Caki2 (cell line): ENCODE measurements around the gene ARFGAP1. TPM values are rescaled to one million over a fixed set of nuclear protein-coding genes. Genes with fewer than 3 reads are reported as not detected.

ENCODE experiments used
- DNase-seq: peaks from one replicate; pipeline ENCODE4 v3.0.0-alpha.2; 2015; ENCODE audit warnings: low read depth
- in situ Hi-C: cut with HindIII; loops from 2 replicates; pipeline ENCODE4 v1.10.0; 2016; ENCODE audit warnings: low sequenced_read_pairs, low pct_unique_long_range_greater_than_20kb, mixed read lengths
- total RNA-seq: library from RNA; depleted of rRNA; stranded (reverse); fragments of >200 nt; shearing (Covaris generic); gene quantifications from 2 replicates; pipeline ENCODE4 v1.2.3, GENCODE V29; 2014; ENCODE audit warnings: low replicate concordance

Gene ARFGAP1
- total RNA-seq, 1 experiment from 2014 or later, result 139 TPM

GRCh38 chr20:63254606-63255384, 17.8 kb upstream of the ARFGAP1 start:
- in situ Hi-C loops, result no loop called here

DNA sequence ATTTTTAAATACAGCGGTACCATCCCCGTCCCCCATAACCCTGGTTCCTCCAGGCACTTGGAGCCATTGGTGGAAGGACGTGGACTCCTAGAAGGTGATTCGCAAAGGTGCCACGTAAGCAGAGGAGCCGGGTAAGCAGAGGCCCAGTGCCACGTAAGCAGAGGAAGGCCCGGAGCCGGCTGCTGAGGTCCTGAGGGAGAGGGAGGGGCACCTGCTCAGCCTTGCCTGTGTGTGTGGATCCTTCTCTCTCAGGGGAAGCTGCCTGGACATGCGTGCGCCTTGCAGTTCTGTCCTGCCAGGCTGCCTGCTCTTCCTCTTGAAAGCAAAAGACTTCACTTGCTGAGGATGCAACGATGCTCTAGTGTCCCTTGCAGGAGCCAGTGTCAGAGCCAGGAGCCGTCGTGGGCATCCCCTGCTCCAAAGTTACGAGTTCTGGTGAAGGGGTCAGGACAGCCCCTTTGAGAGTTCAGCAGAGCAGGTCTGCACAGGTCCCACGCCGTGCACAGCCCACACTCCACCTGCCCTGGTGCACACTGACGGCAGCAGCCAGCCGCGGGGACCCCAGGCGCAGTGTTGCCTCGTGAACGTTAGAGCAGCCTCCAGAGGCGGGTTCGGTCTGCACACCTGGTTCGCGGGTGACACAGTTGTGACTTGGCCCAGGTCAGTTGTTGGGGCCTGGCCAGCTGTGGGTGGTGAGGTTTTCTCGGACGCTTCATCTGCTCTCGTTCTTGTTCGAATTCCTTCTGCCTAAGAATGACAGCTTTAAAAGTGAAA, 16.5 kb upstream of the ARFGAP1 start:
- no peak for DNase-seq
- in situ Hi-C loops, result no loop called here

More at GRCh38 chr20:63254606-63255384, 17.8 kb upstream of the ARFGAP1 start:
- DNase-seq, result no peak

- no peak for DNase-seq
- in situ Hi-C loops, result no loop called here
Observed at GRCh38 chr20:63256954-63257353, 15.7 kb upstream of the ARFGAP1 start.

DNA sequence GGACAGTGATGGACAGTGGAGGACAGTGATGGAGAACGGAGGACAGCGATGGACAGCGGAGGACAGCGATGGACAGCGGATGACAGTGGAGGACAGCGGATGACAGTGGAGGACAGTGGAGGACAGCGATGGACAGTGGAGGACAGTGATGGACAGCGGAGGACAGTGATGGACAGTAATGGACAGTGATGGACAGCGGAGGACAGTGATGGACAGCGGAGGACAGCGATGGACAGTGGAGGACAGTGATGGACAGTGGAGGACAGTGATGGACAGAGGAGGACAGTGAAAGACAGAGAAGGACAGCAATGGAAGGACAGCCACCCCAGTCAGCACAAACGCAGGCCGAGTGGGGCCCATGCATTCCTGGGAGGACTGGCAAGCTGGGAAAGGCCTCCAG, 15.0 kb upstream of the ARFGAP1 start:
- DNase-seq, result no peak
- in situ Hi-C loops, result no loop called here

GRCh38 chr20:63258781-63259180, 13.8 kb upstream of the ARFGAP1 start:
- DNase-seq, result no peak
- in situ Hi-C loops, result no loop called here

GRCh38 chr20:63259734-63260460, 12.7 kb upstream of the ARFGAP1 start:
- no peak for DNase-seq
- in situ Hi-C loops, result no loop called here

GRCh38 chr20:63260521-63260920, 12.1 kb upstream of the ARFGAP1 start:
- DNase-seq, result no peak
- in situ Hi-C loops, result no loop called here

GRCh38 chr20:63261060-63261794, 11.4 kb upstream of the ARFGAP1 start:
- in situ Hi-C loops, result no loop called here
- no peak for DNase-seq

DNA sequence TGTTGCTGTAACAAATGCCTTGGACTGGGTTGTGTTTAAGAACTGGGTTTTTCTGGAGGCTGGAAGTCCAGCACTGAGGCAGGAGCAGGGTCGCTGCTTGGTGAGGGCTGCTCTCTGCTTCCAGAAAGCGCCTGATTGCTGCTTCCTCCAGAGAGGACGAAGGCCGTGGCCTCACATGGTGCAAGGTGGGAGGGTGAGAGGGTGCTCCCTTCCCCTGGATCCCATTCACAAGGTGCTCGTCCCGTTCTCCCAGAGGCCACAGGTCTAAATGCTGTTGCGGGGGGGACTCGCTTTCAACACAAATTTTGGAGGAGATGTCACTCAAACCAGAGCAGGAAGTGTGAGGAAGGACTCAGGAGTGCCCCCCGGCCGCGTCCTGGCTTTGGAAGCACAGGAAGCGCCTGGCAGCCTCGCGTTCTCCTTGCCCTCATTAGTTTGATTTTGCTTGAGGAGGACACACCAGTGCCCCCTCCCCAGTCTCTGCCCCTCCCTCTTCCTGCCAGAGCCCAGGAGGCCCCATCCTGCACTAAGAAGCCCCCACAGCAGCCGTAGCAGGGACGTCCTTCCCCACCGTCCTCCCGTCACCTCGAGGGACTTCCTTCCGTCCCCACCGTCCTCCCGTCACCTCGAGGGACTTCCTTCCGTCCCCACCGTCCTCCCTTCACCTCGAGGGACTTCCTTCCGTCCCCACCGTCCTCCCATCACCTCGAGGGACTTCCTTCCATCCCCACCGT, 10.7 kb upstream of the ARFGAP1 start:
- DNase-seq, result no peak
- in situ Hi-C loops, result no loop called here

- DNase-seq, result no peak
- in situ Hi-C loops, result no loop called here
Observed at GRCh38 chr20:63262836-63263235, 9.8 kb upstream of the ARFGAP1 start.

GRCh38 chr20:63264000-63264399, 8.6 kb upstream of the ARFGAP1 start:
- no peak for DNase-seq
- in situ Hi-C loops, result no loop called here

- no peak for DNase-seq
- in situ Hi-C loops, result no loop called here
Observed at GRCh38 chr20:63264519-63264918, 8.1 kb upstream of the ARFGAP1 start.

DNA sequence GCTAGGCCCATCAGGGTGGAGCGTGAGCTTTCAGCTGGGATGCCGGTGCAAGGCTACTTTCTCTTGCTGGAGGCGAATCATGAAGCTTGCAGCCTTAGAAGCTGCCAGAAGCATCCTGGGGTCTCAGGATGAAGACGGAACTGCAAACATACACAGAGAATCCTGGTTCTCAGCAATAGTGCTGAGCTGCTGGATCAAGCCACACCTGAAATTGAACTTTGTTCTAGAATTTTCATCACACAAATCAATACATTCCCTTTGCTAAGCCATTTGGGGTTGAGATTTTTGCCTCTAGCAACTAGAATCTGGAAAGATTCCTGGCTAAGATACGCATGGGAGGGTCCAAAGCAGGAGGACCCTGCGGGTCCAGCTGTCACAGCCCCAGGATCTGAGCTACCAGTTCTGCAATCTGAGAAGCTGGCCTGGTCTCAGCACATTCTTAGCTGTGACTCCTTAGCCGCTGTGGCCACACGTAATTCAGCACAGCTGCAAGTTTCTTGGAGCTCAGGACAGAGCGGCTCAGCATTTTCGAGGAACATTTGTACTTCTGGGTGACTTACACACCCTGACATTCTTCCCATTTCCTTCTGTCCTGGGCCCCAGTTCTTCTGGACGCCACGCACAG, 6.6 kb upstream of the ARFGAP1 start:
- in situ Hi-C loops, result no loop called here
- DNase-seq, result no peak

DNA sequence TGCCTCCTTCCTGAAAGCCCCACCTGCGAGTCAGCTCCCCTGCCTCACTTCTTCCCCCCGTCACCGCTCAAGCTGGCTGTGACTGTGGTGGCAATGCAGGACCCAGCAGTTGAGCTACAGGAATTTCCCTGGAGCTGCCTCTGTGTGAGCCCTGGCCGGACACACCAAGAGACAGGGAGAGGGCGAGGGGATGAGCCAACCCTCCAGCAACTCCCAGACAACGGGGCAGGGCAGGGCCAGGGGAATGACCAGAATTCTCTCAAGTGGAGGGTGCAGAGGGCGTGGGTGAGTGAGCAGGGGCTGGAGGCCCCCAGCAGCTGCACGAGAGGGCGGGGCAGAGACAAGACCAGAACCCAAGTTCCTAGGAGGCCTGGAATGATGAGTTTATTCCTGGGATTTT, 4.9 kb upstream of the ARFGAP1 start:
- no peak for DNase-seq
- in situ Hi-C loops, result no loop called here

DNA sequence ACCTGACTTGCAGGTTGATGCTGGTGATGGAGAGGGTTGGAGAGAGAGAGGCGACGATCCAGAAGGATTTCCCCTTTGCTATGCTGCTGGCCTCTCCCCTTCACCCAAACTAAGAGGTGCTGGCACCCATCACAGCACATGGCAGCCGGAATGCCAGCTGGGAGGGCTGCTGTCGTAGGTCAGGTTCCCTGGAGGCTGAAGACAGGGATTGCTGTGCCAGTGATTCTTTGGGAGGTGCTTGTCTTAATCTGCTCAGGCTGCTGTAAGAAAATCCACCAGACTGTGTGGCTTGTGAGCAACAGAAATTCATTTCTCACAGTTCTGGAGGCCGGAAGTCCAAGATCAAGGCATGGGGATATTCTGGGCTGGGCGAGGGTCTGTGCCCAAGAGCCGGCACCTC, 4.4 kb upstream of the ARFGAP1 start:
- no peak for DNase-seq
- in situ Hi-C loops, result no loop called here

DNA sequence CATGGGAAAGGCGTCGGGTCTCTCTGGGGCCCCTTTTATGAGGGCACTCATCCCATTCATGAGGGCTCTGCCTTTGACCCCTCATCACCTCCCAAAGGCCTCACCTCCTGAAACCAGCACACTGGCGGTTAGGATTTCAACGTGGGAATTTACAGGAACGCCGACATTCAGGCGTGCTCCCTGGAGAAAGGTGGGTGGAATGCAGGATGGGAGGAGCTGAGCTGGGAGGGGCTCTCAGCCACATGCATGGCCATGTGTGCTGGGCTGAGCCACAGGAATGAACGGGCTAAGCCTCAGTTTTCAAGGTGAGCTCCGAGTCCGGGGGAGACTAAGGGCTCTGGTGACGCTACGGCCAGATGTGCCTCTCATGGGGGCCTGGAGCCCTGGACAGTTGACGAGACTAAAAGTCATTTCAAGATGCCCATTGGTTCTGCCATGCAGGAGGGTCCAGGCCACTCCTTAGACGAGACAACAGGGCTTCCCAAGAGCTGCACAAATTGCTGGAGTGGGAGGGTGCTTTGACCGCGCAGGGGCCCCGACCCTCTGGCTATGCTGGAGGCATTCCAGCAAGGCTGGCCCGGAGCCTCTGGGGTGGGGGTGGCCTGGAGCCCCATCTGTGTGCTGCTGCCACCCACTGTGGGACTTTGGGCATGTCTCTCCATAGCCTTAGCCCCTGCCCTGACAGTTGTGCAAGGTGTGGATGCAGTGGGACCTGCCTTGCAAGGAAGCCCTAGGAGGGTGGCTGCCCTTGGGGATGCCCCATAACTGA, 3.8 kb upstream of the ARFGAP1 start:
- in situ Hi-C loops, result no loop called here
- DNase-seq, result no peak

DNA sequence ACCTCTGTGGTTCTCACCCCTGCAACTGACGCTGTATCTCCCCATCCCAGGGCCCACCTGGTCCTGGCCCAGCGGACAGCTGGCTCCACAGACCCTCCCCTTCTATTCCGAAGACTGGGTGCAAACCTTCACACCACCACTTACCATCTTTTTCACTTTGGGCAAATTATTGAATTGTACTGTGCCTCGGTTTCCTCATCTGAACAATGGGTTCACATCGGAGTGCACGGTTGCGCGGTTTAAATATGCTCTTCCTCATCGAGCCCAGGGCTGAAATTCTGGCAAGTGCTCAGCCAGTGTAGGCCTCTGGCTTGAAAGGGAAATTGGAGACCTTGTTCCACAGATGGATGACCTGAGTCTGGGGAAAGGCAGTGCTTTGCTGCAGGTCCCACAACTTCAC, 2.9 kb upstream of the ARFGAP1 start:
- DNase-seq, result no peak
- in situ Hi-C loops, result no loop called here
